UCSD-AML1 (cell line): ENCODE data around the gene IQSEC1.

Experiments
- DNase-seq: peaks from one replicate; lab custom pipeline; 2025; ENCODE audit not compliant: unreplicated experiment; lab: John Stamatoyannopoulos, UW

IQSEC1 gene

GRCh38 chr3:12970684-12971083, 102.5 kb downstream of the IQSEC1 start:
- DNase-seq: no peak

GRCh38 chr3:12969486-12969885, 103.7 kb downstream of the IQSEC1 start:
- no peak for DNase-seq

GRCh38 chr3:12968541-12968940, 104.7 kb downstream of the IQSEC1 start:
- no peak for DNase-seq

GRCh38 chr3:12967606-12968351, 105.5 kb downstream of the IQSEC1 start:
- peak; percentile 88 for DNase-seq

- no peak for DNase-seq
Observed at GRCh38 chr3:12966847-12967605, 106.2 kb downstream of the IQSEC1 start.

GRCh38 chr3:12965999-12966846, 107.0 kb downstream of the IQSEC1 start:
- DNase-seq: no peak

GRCh38 chr3:12964711-12965612, 108.3 kb downstream of the IQSEC1 start:
- no peak for DNase-seq

- DNase-seq: no peak
Observed at GRCh38 chr3:12963922-12964701, 109.1 kb downstream of the IQSEC1 start.

- no peak for DNase-seq
Observed at GRCh38 chr3:12963231-12963896, 109.9 kb downstream of the IQSEC1 start.

- DNase-seq: no peak
Observed at GRCh38 chr3:12962292-12962691, 110.9 kb downstream of the IQSEC1 start.

- DNase-seq: no peak
Observed at GRCh38 chr3:12961697-12962036, 111.6 kb downstream of the IQSEC1 start.

- no peak for DNase-seq
Observed at GRCh38 chr3:12961007-12961696, 112.1 kb downstream of the IQSEC1 start.

GRCh38 chr3:12960497-12960896, 112.7 kb downstream of the IQSEC1 start:
- no peak for DNase-seq

GRCh38 chr3:12959838-12960378, 113.3 kb downstream of the IQSEC1 start:
- DNase-seq: peak; percentile 73

- DNase-seq: no peak
Observed at GRCh38 chr3:12959410-12959809, 113.8 kb downstream of the IQSEC1 start.

- DNase-seq: no peak
Observed at GRCh38 chr3:12957824-12958792, 115.1 kb downstream of the IQSEC1 start.

- DNase-seq: no peak
Observed at GRCh38 chr3:12957339-12957738, 115.9 kb downstream of the IQSEC1 start.
